ENCODE results near the gene ARL13A.

GRCh38 chrX:100980608-100981497, 11.3 kb downstream of the ARL13A start:
- TF ChIP-seq EZH2 (IDR thresholded peaks at IDR 0.05; ENCODE audit: insufficient read depth, poor library complexity, severe bottlenecking) = no peak
- TF ChIP-seq EZH2phosphoT487 (IDR thresholded peaks at IDR 0.05; ENCODE audit: insufficient read depth, low read depth) = no peak
